ENCODE measurements around the gene TMEM18.

GRCh38 chr2:625415-626333, 51.5 kb downstream of the TMEM18 start:
- no peak for TF ChIP-seq EP300 (IDR thresholded peaks at IDR 0.05; ENCODE audit: borderline replicate concordance)
- TF ChIP-seq USF1 (IDR thresholded peaks at IDR 0.05): no peak
- TF ChIP-seq FOXM1 (IDR thresholded peaks at IDR 0.05; ENCODE audit: borderline replicate concordance, low read depth): no peak
- TF ChIP-seq, protein P1, sequence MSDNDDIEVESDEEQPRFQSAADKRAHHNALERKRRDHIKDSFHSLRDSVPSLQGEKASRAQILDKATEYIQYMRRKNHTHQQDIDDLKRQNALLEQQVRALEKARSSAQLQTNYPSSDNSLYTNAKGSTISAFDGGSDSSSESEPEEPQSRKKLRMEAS (IDR thresholded peaks at IDR 0.05): no peak
- no peak for TF ChIP-seq RAD21 (IDR thresholded peaks at IDR 0.05; ENCODE audit: low read depth)
- no peak for TF ChIP-seq CREB1 (IDR thresholded peaks at IDR 0.05; ENCODE audit: low read depth)

All from Ishikawa (cell line).